Sigmoid colon (tissue), 4 donors: ENCODE measurements around the gene TSPAN16.

ENCODE experiments used
- CTCF ChIP-seq, 4 experiments: fragments of 450-650 bp in 3 of 4; fragments of 200-600 bp in 1 of 4; IDR thresholded peaks; one replicate each; pipeline ENCODE4 v1.5.1; 2016 to 2019; ENCODE audit warnings: antibody characterized with exemption in 4 of 4, mild to moderate bottlenecking in 3 of 4, moderate library complexity in 2 of 4
- EP300 ChIP-seq, 4 donors: sonication (generic); formaldehyde crosslinking; IDR thresholded peaks; one replicate each; pipeline ENCODE4 v1.6.1; 2017; ENCODE audit warnings: antibody characterized with exemption in 4 of 4
- POLR2A ChIP-seq, 2 donors: fragments of 450-650 bp; IDR thresholded peaks; one replicate each; pipeline ENCODE4 v1.6.1; 2016; ENCODE audit warnings: antibody characterized with exemption in 2 of 2, mild to moderate bottlenecking in 2 of 2, moderate library complexity in 2 of 2
- POLR2AphosphoS5 ChIP-seq, 4 donors: sonication (generic); formaldehyde crosslinking; IDR thresholded peaks; one replicate each; pipeline ENCODE4 v1.6.1; 2017; ENCODE audit warnings: antibody characterized with exemption in 4 of 4

- TF ChIP-seq CTCF (IDR thresholded peaks at IDR 0.05) (no peak), POLR2A (IDR thresholded peaks at IDR 0.05) (no peak), POLR2AphosphoS5 (IDR thresholded peaks at IDR 0.05) (no peak), EP300 (IDR thresholded peaks at IDR 0.05) (no peak)
These were observed 48.0 kb upstream of the TSPAN16 start for GRCh38 chr19:11247934-11248333.
